Astrocyte of the cerebellum (primary cell): ENCODE measurements around the gene PLPP4.

Experiments used
- DNase-seq: peaks from one replicate; pipeline ENCODE4 v3.0.0-alpha.2; 2011; ENCODE audit warnings: low read depth
- H3K4me3 ChIP-seq: 2 replicates; pipeline ENCODE4 v1.5.1; 2011; ENCODE audit warnings: mild to moderate bottlenecking, low read depth, low read length, moderate library complexity
- in situ Hi-C: cut with HindIII; loops from 2 replicates; pipeline ENCODE4 v1.10.0; 2017; ENCODE audit warnings: low sequenced_read_pairs
- TF ChIP-seq, protein P1 (sequence below): IDR thresholded peaks from 2 replicates; pipeline ENCODE4 v1.5.1; 2012; ENCODE audit warnings: low read length, low read depth, moderate library complexity, mild to moderate bottlenecking; ENCODE audit errors: missing control alignments

Gene PLPP4

DNA sequence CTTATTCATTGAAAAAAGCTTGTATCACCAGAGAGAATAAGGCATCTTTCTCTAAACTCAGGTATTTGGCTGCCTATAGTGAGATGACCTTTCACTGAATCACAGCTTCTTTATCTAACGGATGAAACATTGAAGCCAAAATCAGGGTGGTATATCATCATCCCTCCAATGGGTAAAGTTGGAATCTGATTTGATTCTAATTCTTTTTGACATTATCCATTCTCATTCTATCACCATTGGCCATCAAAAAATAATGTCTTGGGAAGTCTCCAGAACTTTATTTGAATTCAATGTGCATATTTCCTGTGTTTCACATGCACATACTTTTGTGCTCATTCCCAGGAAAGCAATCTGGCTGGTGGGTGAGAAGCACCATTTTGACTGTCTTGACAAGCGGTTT, 95.2 kb downstream of the PLPP4 start:
- no peak overlapping the region for H3K4me3 ChIP-seq
- TF ChIP-seq, protein P1, sequence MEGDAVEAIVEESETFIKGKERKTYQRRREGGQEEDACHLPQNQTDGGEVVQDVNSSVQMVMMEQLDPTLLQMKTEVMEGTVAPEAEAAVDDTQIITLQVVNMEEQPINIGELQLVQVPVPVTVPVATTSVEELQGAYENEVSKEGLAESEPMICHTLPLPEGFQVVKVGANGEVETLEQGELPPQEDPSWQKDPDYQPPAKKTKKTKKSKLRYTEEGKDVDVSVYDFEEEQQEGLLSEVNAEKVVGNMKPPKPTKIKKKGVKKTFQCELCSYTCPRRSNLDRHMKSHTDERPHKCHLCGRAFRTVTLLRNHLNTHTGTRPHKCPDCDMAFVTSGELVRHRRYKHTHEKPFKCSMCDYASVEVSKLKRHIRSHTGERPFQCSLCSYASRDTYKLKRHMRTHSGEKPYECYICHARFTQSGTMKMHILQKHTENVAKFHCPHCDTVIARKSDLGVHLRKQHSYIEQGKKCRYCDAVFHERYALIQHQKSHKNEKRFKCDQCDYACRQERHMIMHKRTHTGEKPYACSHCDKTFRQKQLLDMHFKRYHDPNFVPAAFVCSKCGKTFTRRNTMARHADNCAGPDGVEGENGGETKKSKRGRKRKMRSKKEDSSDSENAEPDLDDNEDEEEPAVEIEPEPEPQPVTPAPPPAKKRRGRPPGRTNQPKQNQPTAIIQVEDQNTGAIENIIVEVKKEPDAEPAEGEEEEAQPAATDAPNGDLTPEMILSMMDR = no peak
- DNase-seq = no peak
- in situ Hi-C loops = no loop called here

DNA sequence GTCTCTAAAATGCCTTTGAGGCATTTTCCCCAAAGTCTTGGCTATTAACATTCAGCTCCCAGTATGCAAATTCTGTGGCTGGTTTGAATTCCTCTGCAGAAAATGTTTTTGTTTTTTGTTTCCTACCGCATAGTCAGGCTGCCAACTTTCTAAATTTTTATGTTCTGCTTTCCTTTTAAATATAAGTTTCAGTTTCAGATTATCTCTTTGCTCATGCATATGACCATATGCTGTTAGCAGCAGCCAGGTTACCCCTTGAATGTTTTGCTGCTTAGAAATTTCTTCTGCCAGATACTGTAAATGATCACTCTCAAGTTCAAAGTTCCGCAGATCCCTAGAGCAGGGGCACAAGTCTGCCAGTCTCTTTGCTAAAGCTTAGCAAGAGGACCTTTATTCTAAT, 96.9 kb downstream of the PLPP4 start:
- no peak overlapping the region for H3K4me3 ChIP-seq
- DNase-seq = no peak
- in situ Hi-C loops = no loop called here
- TF ChIP-seq, protein P1 = no peak

DNA sequence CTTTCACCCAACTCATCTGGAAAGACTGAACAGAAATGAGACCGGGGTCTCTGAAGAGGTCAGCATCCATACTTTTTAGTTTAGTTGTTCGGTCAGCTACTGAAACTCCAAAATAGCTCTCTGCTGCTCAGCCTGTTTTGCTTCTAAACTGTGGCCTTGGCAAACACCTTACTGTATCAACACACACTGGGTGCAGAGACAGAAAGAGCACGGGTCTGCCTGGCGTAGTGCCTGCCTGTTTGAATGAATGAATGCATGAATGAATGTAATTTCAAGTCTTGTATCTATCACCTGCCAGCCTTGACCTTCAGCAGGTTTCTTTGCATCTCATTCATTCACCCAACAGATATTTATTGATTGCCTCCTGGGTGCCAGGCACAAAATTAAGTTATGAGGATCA, 98.4 kb downstream of the PLPP4 start:
- in situ Hi-C loops = no loop called here
- TF ChIP-seq, protein P1 = no peak
- no peak overlapping the region for H3K4me3 ChIP-seq
- no peak for DNase-seq

DNA sequence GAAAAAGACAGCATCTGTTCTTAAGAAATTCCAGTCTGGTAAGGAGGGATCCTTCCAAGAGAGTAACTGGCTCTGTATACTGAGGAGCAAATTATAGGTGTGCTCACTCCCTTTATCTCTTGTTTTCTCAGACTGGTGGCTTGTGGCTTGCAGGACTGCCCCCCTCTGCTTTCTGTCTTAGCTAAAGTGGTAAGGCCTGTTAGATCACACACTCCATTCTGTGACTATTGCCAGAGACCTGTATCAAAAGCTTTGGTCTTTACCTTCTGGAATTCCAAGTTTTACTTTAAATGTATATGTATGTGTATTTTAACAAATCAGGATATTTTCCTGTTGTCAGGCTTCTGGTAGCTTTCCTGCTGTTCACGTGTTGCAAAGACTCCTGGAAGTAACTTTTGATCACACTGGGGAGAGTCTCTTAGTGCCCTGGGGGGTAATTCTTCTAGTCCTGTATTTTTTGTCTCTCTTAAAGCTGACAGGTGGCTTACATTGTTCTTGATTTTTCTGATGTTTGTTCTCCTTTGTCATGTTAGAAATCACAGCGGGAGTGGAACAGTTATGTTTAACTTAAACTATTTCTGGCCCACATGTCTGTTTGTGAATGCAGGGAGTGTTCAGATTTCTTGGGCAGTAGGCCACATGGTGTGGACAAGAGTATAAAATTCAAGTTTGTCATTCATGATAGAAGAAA, 99.0 kb downstream of the PLPP4 start:
- peak; percentile 32 for DNase-seq

DNA sequence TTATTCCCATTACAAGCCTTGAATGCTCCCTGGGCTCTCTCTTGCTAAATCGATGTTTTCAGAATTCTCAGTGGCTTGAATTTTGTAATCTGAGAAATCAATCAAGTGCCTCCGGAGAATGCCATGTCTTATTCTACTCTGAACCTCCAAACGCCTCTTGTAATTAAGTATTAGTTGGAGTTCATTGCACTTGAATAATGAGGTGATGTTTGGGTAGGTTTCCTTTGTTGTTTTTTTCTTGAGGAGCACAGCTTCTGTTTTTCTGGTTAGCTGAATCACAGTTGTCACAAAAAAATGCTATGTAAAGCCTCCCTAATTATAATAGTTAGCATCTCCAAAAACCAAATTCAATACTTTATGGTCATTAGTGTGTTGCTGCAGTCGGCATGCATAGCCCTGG, 100.3 kb downstream of the PLPP4 start:
- H3K4me3 ChIP-seq = no peak overlapping the region
- in situ Hi-C loops = no loop called here
- no peak for DNase-seq
- TF ChIP-seq, protein P1 = no peak

More for the DNA sequence above, 99.0 kb downstream of the PLPP4 start:
- H3K4me3 ChIP-seq = no peak overlapping the region
- TF ChIP-seq, protein P1 = no peak
- in situ Hi-C loops = no loop called here

DNA sequence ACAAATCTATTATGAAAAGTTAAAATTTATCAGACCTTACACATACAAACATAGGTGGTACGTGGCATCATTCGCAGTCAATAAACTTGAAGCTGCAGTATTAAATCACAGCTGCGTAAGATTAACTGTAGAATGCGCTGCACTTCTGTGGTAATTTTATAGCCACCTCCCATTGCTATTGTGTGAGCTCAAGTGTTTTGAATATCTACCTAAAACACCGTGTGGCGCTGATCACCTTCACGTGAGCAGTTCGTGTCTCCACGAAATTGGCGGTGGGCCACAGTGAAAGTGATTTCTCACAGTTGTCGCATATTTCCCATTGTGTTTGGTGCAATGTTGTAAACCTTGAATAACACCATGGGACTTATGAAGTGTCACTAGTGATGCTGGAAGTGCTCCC, 102.8 kb downstream of the PLPP4 start:
- TF ChIP-seq, protein P1 = no peak
- no peak overlapping the region for H3K4me3 ChIP-seq
- in situ Hi-C loops = no loop called here
- DNase-seq = no peak
